Parathyroid adenoma (tissue), 2 donors: ENCODE data around the gene STK11.

ENCODE experiments used
- H2AFZ ChIP-seq: fragments of 300-600 bp; sonication (generic); one replicate; pipeline ENCODE4 v1.7.0; 2017; ENCODE audit warnings: antibody characterized with exemption, mild to moderate bottlenecking
- H3K27ac ChIP-seq: fragments of 300-600 bp; sonication (generic); one replicate; pipeline ENCODE4 v1.7.0; 2017
- H3K27me3 ChIP-seq: fragments of 300-600 bp; sonication (generic); one replicate; pipeline ENCODE4 v1.7.0; 2017; ENCODE audit warnings: low read length; ENCODE audit not compliant: control insufficient read depth, insufficient read depth
- H3K36me3 ChIP-seq: fragments of 300-600 bp; sonication (generic); one replicate; pipeline ENCODE4 v1.7.0; 2017; ENCODE audit warnings: low read length; ENCODE audit not compliant: control insufficient read depth, insufficient read depth
- H3K4me1 ChIP-seq: fragments of 300-600 bp; sonication (generic); one replicate; pipeline ENCODE4 v1.7.0; 2017; ENCODE audit warnings: control low read depth
- H3K4me2 ChIP-seq: fragments of 300-600 bp; sonication (generic); one replicate; pipeline ENCODE4 v1.7.0; 2017; ENCODE audit warnings: low read length
- H3K4me3 ChIP-seq: fragments of 300-600 bp; sonication (generic); one replicate; pipeline ENCODE4 v1.7.0; 2017; ENCODE audit warnings: low read depth, low read length
- H3K79me2 ChIP-seq: fragments of 300-600 bp; sonication (generic); one replicate; pipeline ENCODE4 v1.7.0; 2017; ENCODE audit warnings: control low read depth
- H3K9ac ChIP-seq: fragments of 300-600 bp; sonication (generic); one replicate; pipeline ENCODE4 v1.7.0; 2017; ENCODE audit warnings: mild to moderate bottlenecking
- H3K9me3 ChIP-seq: fragments of 300-600 bp; sonication (generic); one replicate; pipeline ENCODE4 v1.7.0; 2017; ENCODE audit warnings: low read length; ENCODE audit not compliant: control insufficient read depth
- CTCF ChIP-seq: fragments of 300-600 bp; sonication (generic); IDR thresholded peaks from one replicate; pipeline ENCODE4 v1.7.0; 2017; ENCODE audit warnings: antibody characterized with exemption, mild to moderate bottlenecking
- donor health status: primary hyperparathyroidism.

The STK11 gene

GRCh38 chr19:1158885-1159448 is 46.6 kb upstream of the STK11 start:
- peaks cover 23% of the 10 kb centered on the region for H3K79me2 ChIP-seq
- H3K9me3 ChIP-seq: no peaks in the 10 kb centered on the region
- no peak overlapping the region for H2AFZ ChIP-seq
- no peak overlapping the region for H3K4me2 ChIP-seq
- H3K4me3 ChIP-seq: no peak overlapping the region
- no peak overlapping the region for H3K9ac ChIP-seq
- H3K4me1 ChIP-seq: no peaks in the 10 kb centered on the region
- TF ChIP-seq CTCF: no peak
- no peaks in the 10 kb centered on the region for H3K27me3 ChIP-seq
- H3K27ac ChIP-seq: no peak overlapping the region
- H3K36me3 ChIP-seq: no peaks in the 10 kb centered on the region

GRCh38 chr19:1159864-1160595 is 45.5 kb upstream of the STK11 start:
- H3K4me3 ChIP-seq: no peak overlapping the region
- no peaks in the 10 kb centered on the region for H3K4me1 ChIP-seq
- H3K27me3 ChIP-seq: no peaks in the 10 kb centered on the region
- no peaks in the 10 kb centered on the region for H3K9me3 ChIP-seq
- no peaks in the 10 kb centered on the region for H3K36me3 ChIP-seq
- H3K4me2 ChIP-seq: no peak overlapping the region
- peaks cover 23% of the 10 kb centered on the region for H3K79me2 ChIP-seq
- no peak for TF ChIP-seq CTCF
- H3K27ac ChIP-seq: no peak overlapping the region
- no peak overlapping the region for H3K9ac ChIP-seq
- no peak overlapping the region for H2AFZ ChIP-seq

- Histone ChIP-seq H2AFZ (peak overlapping the region; percentile 83), H3K79me2 (peaks cover 25% of the 10 kb centered on the region), H3K4me1 (no peaks in the 10 kb centered on the region), H3K9ac (no peak overlapping the region), H3K9me3 (no peaks in the 10 kb centered on the region), H3K36me3 (no peaks in the 10 kb centered on the region), H3K27me3 (no peaks in the 10 kb centered on the region), H3K4me3 (no peak overlapping the region), H3K27ac (peak overlapping the region; percentile 84), H3K4me2 (peak overlapping the region; percentile 66)
- no peak for TF ChIP-seq CTCF
Observed at GRCh38 chr19:1161716-1162115, 43.9 kb upstream of the STK11 start.

- H3K4me2 ChIP-seq: no peak overlapping the region
- H3K4me3 ChIP-seq: no peak overlapping the region
- H3K79me2 ChIP-seq: peaks cover 23% of the 10 kb centered on the region
- H3K4me1 ChIP-seq: no peaks in the 10 kb centered on the region
- no peaks in the 10 kb centered on the region for H3K9me3 ChIP-seq
- no peaks in the 10 kb centered on the region for H3K27me3 ChIP-seq
- H2AFZ ChIP-seq: no peak overlapping the region
- TF ChIP-seq CTCF: no peak
- no peak overlapping the region for H3K27ac ChIP-seq
- no peaks in the 10 kb centered on the region for H3K36me3 ChIP-seq
- H3K9ac ChIP-seq: no peak overlapping the region
Observed at GRCh38 chr19:1162404-1163282, 42.9 kb upstream of the STK11 start.
